SK-N-SH (cell line): ENCODE measurements around the gene SRXN1. TPM values are rescaled to one million over a fixed set of nuclear protein-coding genes. Genes with fewer than 3 reads are reported as not detected.

ENCODE experiments used
- CTCF ChIA-PET: fragments of 300-600, 350-600 bp; formaldehyde crosslinking; extraction: SDS; loops from one replicate; lab custom pipeline; 2021; lab: Yijun Ruan, JAX
- POLR2A ChIA-PET: fragments of 350-600 bp; sonication (Branson Sonifier 250); formaldehyde crosslinking; extraction: SDS; loops from one replicate; lab custom pipeline; 2020; ENCODE audit warnings: antibody characterized with exemption, inconsistent platforms; lab: Yijun Ruan, JAX
- DNase-seq: peaks from one replicate; pipeline ENCODE4 v3.0.0; 2012
- H2AFZ ChIP-seq: fragments of 200-600 bp; sonication (generic); 2 replicates; pipeline ENCODE4 v1.8.1; 2016; ENCODE audit warnings: antibody characterized with exemption, mild to moderate bottlenecking, low read depth
- H3F3A ChIP-seq: fragments of 200-600 bp; sonication (generic); replicated peaks from 2 replicates; pipeline ENCODE3; 2016; ENCODE audit warnings: antibody characterized with exemption, mild to moderate bottlenecking; ENCODE audit not compliant: insufficient read depth
- H3K27ac ChIP-seq, 2 experiments: fragments of 200-500 bp in 1 of 2; fragments of 200-600 bp in 1 of 2; sonication (Bioruptor generic) in 1 of 2; sonication (generic), shearing (Covaris generic) in 1 of 2; 2 replicates each; pipeline versions ENCODE4 v1.5.1 to v1.6.1; 2014 to 2016; ENCODE audit warnings: low read depth in 2 of 2, inconsistent platforms in 1 of 2, low read length in 1 of 2, mild to moderate bottlenecking in 1 of 2, mixed read lengths in 1 of 2
- H3K27me3 ChIP-seq: fragments of 200-600 bp; sonication (generic), shearing (Covaris generic); 2 replicates; pipeline ENCODE4 v1.6.1; 2016; ENCODE audit warnings: mixed run types; ENCODE audit not compliant: insufficient read depth
- H3K36me3 ChIP-seq, 2 experiments: fragments of 200-500 bp in 1 of 2; fragments of 200-600 bp in 1 of 2; sonication (Bioruptor generic) in 1 of 2; sonication (generic) in 1 of 2; replicated peaks in 1 of 2; 2 replicates each; pipeline versions ENCODE3 to v1.5.1; 2014 to 2016; ENCODE audit warnings: low read length in 1 of 2, mild to moderate bottlenecking in 1 of 2; ENCODE audit not compliant: insufficient read depth in 2 of 2, control insufficient read depth in 1 of 2
- H3K4me1 ChIP-seq, 2 experiments: fragments of 200-500 bp in 1 of 2; fragments of 200-600 bp in 1 of 2; sonication (Bioruptor generic) in 1 of 2; sonication (generic), shearing (Covaris generic) in 1 of 2; 2 replicates each; pipeline versions ENCODE4 v1.5.1 to v1.6.1; 2014 to 2016; ENCODE audit warnings: low read depth in 1 of 2, low read length in 1 of 2, mixed run types in 1 of 2; ENCODE audit not compliant: insufficient read depth in 2 of 2, control insufficient read depth in 1 of 2
- H3K4me2 ChIP-seq: fragments of 200-600 bp; sonication (generic), shearing (Covaris generic); 2 replicates; pipeline ENCODE4 v1.6.1; 2017; ENCODE audit warnings: mixed run types
- H3K4me3 ChIP-seq, 2 experiments: fragments of 200-500 bp in 1 of 2; fragments of 200-600 bp in 1 of 2; sonication (Bioruptor generic) in 1 of 2; sonication (generic), shearing (Covaris generic) in 1 of 2; 2 replicates each; pipeline versions ENCODE4 v1.5.1 to v1.8.1; 2014 to 2016; ENCODE audit warnings: low read depth in 2 of 2, inconsistent platforms in 1 of 2, low read length in 1 of 2, mild to moderate bottlenecking in 1 of 2, mixed read lengths in 1 of 2, moderate library complexity in 1 of 2
- H3K79me2 ChIP-seq: fragments of 200-600 bp; sonication (generic); 2 replicates; pipeline ENCODE4 v1.8.1; 2017; ENCODE audit warnings: mild to moderate bottlenecking; ENCODE audit not compliant: insufficient read depth
- H3K9ac ChIP-seq: fragments of 200-600 bp; sonication (generic); 2 replicates; pipeline ENCODE4 v1.6.1; 2017; ENCODE audit warnings: mixed run types
- H3K9me2 ChIP-seq: fragments of 200-600 bp; sonication (generic); 2 replicates; pipeline ENCODE4 v1.6.1; 2017; ENCODE audit warnings: mixed run types
- H3K9me3 ChIP-seq: fragments of 200-600 bp; sonication (generic); 2 replicates; pipeline ENCODE4 v1.6.1; 2017; ENCODE audit warnings: mixed run types, mild to moderate bottlenecking, moderate library complexity
- H4K20me1 ChIP-seq: fragments of 200-600 bp; sonication (generic); 2 replicates; pipeline ENCODE4 v1.6.1; 2017; ENCODE audit warnings: mild to moderate bottlenecking, mixed run types; ENCODE audit not compliant: insufficient read depth
- CHD2 ChIP-seq: fragments of 150-350 bp; IDR thresholded peaks from 2 replicates; pipeline ENCODE4 v1.6.1; 2018; ENCODE audit warnings: low read length; ENCODE audit not compliant: partially characterized antibody
- ELF1 ChIP-seq: IDR thresholded peaks from 2 replicates; pipeline ENCODE4 v1.4.0; 2012
- EP300 ChIP-seq, 2 experiments: IDR thresholded peaks; 2 replicates each; pipeline versions ENCODE4 v1.4.0 to v1.6.1; 2012; ENCODE audit warnings: borderline replicate concordance in 1 of 2, low read depth in 1 of 2, low read length in 1 of 2
- EZH2phosphoT487 ChIP-seq: fragments of 200-600 bp; sonication (generic); IDR thresholded peaks from 2 replicates; pipeline ENCODE4 v1.6.1; 2017; ENCODE audit warnings: low read depth, mixed run types, mild to moderate bottlenecking, antibody characterized with exemption, moderate library complexity, borderline replicate concordance
- FOSL2 ChIP-seq: IDR thresholded peaks from 2 replicates; pipeline ENCODE4 v1.4.0; 2012; ENCODE audit warnings: low read depth, mild to moderate bottlenecking, moderate library complexity, borderline replicate concordance
- FOXM1 ChIP-seq: IDR thresholded peaks from 2 replicates; pipeline ENCODE4 v1.4.0; 2012; ENCODE audit warnings: low read depth, mild to moderate bottlenecking
- GATA2 ChIP-seq: sonication (generic); formaldehyde crosslinking; IDR thresholded peaks from 2 replicates; pipeline ENCODE4 v1.5.0; 2020; ENCODE audit warnings: mild to moderate bottlenecking, missing genetic modification reagents
- IRF3 ChIP-seq: fragments of 150-350 bp; IDR thresholded peaks from 2 replicates; pipeline ENCODE4 v1.6.1; 2016; ENCODE audit warnings: mild to moderate bottlenecking, low read depth, low read length
- JUND ChIP-seq: IDR thresholded peaks from 2 replicates; pipeline ENCODE4 v1.4.0; 2012
- MAX ChIP-seq: IDR thresholded peaks from 2 replicates; pipeline ENCODE4 v1.4.0; 2012; ENCODE audit warnings: low read depth
- MEF2A ChIP-seq: IDR thresholded peaks from 2 replicates; pipeline ENCODE4 v1.4.0; 2012; ENCODE audit warnings: low read depth, borderline replicate concordance
- NFIC ChIP-seq: IDR thresholded peaks from 2 replicates; pipeline ENCODE4 v1.4.0; 2012; ENCODE audit warnings: borderline replicate concordance
- PBX3 ChIP-seq: IDR thresholded peaks from 2 replicates; pipeline ENCODE4; 2012
- RAD21 ChIP-seq: IDR thresholded peaks from 2 replicates; pipeline ENCODE4 v1.6.1; 2012; ENCODE audit warnings: mild to moderate bottlenecking, low read length
- SIN3A ChIP-seq: IDR thresholded peaks from 2 replicates; pipeline ENCODE4 v1.6.1; 2012; ENCODE audit warnings: low read depth, mild to moderate bottlenecking, low read length, moderate library complexity, borderline replicate concordance
- SMC3 ChIP-seq: IDR thresholded peaks from 2 replicates; pipeline ENCODE4 v1.6.1; 2012; ENCODE audit warnings: low read depth, low read length, improper control_type of control experiment
- TAF1 ChIP-seq: IDR thresholded peaks from 2 replicates; pipeline ENCODE4 v1.6.1; 2012; ENCODE audit warnings: low read depth, mild to moderate bottlenecking, low read length, moderate library complexity, borderline replicate concordance
- TEAD4 ChIP-seq: IDR thresholded peaks from 2 replicates; pipeline ENCODE4 v1.4.0; 2012; ENCODE audit warnings: mild to moderate bottlenecking, borderline replicate concordance; ENCODE audit not compliant: insufficient read depth
- USF1 ChIP-seq: IDR thresholded peaks from 2 replicates; pipeline ENCODE4 v1.4.0; 2012; ENCODE audit warnings: low read depth, borderline replicate concordance
- USF2 ChIP-seq: fragments of 150-350 bp; IDR thresholded peaks from 2 replicates; pipeline ENCODE4 v1.6.1; 2017; ENCODE audit warnings: antibody characterized with exemption, low read length, low read depth, borderline replicate concordance
- ZBTB33 ChIP-seq: IDR thresholded peaks from 2 replicates; pipeline ENCODE4 v1.4.0; 2012; ENCODE audit warnings: low read depth, borderline replicate concordance
- WGBS: methylation state at CpG from one replicate; pipeline ENCODE4 v1.1.6; 2017; ENCODE audit warnings: low lambda C conversion rate; 5-methylcytosine and 5-hydroxymethylcytosine counted together
- polyA plus RNA-seq, 3 experiments: library from polyadenylated mRNA; depleted of rRNA; stranded (reverse); fragments of >200 nt; gene quantifications; 2 replicates each; pipeline ENCODE4 v1.2.3, GENCODE V29; 2012

SRXN1 gene
- polyA plus RNA-seq, 1 of the 3 experiments (the other 2 are of a cell fraction): 26.2 TPM

- ChIA-PET CTCF (interaction anchor here (0.6 to 7.8 kb wide), 74 partner anchors 10 to 311 kb away, joined by 3 to 150 read pairs (median 6); partner anchors contain the start of genes CSNK2A1, SCRT2 and TCF15), POLR2A (interaction anchor here (0.9 to 1.1 kb wide), 3 partner anchors 85 to 103 kb away, joined by 3 read pairs; no protein-coding TSS in a partner anchor)
- peaks cover 22 to 37% of the 10 kb centered on the region in 2 experiments for H3K36me3 ChIP-seq
- peaks cover 13% of the 10 kb centered on the region; the same call in 1 of the 2 replicates for H3K79me2 ChIP-seq
- peaks cover 18% of the 10 kb centered on the region; the same call in 1 of the 2 replicates for H4K20me1 ChIP-seq
- no peak overlapping the region for H3K4me2 ChIP-seq
- 23% methylated on average over 20 of the region's 20 CpGs for WGBS
- peaks cover 24% of the 10 kb centered on the region for H3F3A ChIP-seq
- H3K4me1 ChIP-seq: peaks cover 0 to 3% of the 10 kb centered on the region in 2 experiments; a peak in 1 of 4 replicates
- no peaks in the 10 kb centered on the region for H3K9me2 ChIP-seq
- H3K9ac ChIP-seq: no peak overlapping the region
- no peak overlapping the region; a peak in 1 of 4 replicates for H3K27ac ChIP-seq
- H3K9me3 ChIP-seq: no peaks in the 10 kb centered on the region
- H3K4me3 ChIP-seq: no peak overlapping the region; a peak in 1 of 4 replicates
- DNase-seq: peak; percentile 92
- H2AFZ ChIP-seq: no peak overlapping the region
- H3K27me3 ChIP-seq: no peaks in the 10 kb centered on the region
- TF ChIP-seq IRF3 (no peak), FOXM1 (no peak), SMC3 (peak; percentile 78), SIN3A (no peak), EZH2phosphoT487 (no peak), USF2 (no peak), NFIC (no peak), TEAD4 (no peak), ZBTB33 (no peak), JUND (no peak), FOSL2 (no peak), RAD21 (peak; percentile 88), ELF1 (peak; percentile 52), CHD2 (no peak), MEF2A (no peak), GATA2 (CRISPR knock-in tag) (no peak), TAF1 (no peak), USF1 (no peak), MAX (no peak), PBX3 (no peak), EP300 (IDR thresholded peaks at IDR 0.05; ENCODE audit: borderline replicate concordance in 1 of 2, low read depth in 1 of 2, low read length in 1 of 2) (no peak)
Observed at GRCh38 chr20:645318-646106, 7.5 kb downstream of the SRXN1 start.
